Vagina (tissue), 2 donors: Measurements from ENCODE around the gene S100A1. TPM values are rescaled to one million over a fixed set of nuclear protein-coding genes. Genes with fewer than 3 reads are reported as not detected.
"Not testable (repeated sequence)": the region's sequence is repeated elsewhere in the genome, so short reads cannot be mapped to it uniquely, and the experiment has no call there.

Experiments used
- DNase-seq, 2 donors: peaks; one replicate each; pipeline ENCODE4 v3.0.0-alpha.2; 2017; ENCODE audit errors: extremely low spot score in 2 of 2
- H3K27ac ChIP-seq: fragments of 200-600 bp; sonication (generic); one replicate; pipeline ENCODE4 v1.5.1; 2019
- H3K27me3 ChIP-seq: fragments of 200-600 bp; sonication (generic); one replicate; pipeline ENCODE4 v1.5.1; 2019
- H3K36me3 ChIP-seq, 2 donors: fragments of 200-600 bp; sonication (generic); one replicate each; pipeline ENCODE4 v1.5.1; 2017 to 2019
- H3K4me1 ChIP-seq: fragments of 200-600 bp; sonication (generic); one replicate; pipeline ENCODE4 v1.5.1; 2019
- H3K4me3 ChIP-seq, 2 donors: fragments of 200-600 bp; sonication (generic); 1 replicate in 1 of 2; 2 replicates in 1 of 2; pipeline ENCODE4 v1.5.1; 2016 to 2019
- H3K9me3 ChIP-seq: fragments of 200-600 bp; sonication (generic); one replicate; pipeline ENCODE4 v1.5.1; 2019
- POLR2A ChIP-seq, 2 donors: fragments of 450-650 bp; IDR thresholded peaks; one replicate each; pipeline ENCODE4 v1.6.1; 2017; ENCODE audit warnings: antibody characterized with exemption in 2 of 2, mild to moderate bottlenecking in 2 of 2, moderate library complexity in 2 of 2
- POLR2AphosphoS5 ChIP-seq, 2 donors: sonication (generic); formaldehyde crosslinking; IDR thresholded peaks; one replicate each; pipeline ENCODE4 v1.9.0; 2017; ENCODE audit warnings: antibody characterized with exemption in 2 of 2, mild to moderate bottlenecking in 2 of 2, low read depth in 1 of 2; ENCODE audit not compliant: insufficient read depth in 1 of 2
- intact Hi-C: fragments of 100-400 bp; cut with DNase I; formaldehyde crosslinking; loops from one replicate; pipeline ENCODE4 v1.15.1; 2023
- total RNA-seq: library from RNA; depleted of rRNA; stranded (reverse); fragments of >200 nt; gene quantifications from one replicate; pipeline ENCODE4 v1.2.3, GENCODE V29; 2016
- TF ChIP-seq, protein P1 (sequence below), 3 experiments: fragments of 450-650 bp in 2 of 3; fragments of 200-600 bp in 1 of 3; sonication (generic) in 1 of 3; IDR thresholded peaks; one replicate each; pipeline ENCODE4 v1.5.1; 2017 to 2019; ENCODE audit warnings: antibody characterized with exemption in 3 of 3, mild to moderate bottlenecking in 2 of 3, moderate library complexity in 2 of 3

S100A1 gene
- total RNA-seq, 1 donor from 2014 or later: not detected

DNA sequence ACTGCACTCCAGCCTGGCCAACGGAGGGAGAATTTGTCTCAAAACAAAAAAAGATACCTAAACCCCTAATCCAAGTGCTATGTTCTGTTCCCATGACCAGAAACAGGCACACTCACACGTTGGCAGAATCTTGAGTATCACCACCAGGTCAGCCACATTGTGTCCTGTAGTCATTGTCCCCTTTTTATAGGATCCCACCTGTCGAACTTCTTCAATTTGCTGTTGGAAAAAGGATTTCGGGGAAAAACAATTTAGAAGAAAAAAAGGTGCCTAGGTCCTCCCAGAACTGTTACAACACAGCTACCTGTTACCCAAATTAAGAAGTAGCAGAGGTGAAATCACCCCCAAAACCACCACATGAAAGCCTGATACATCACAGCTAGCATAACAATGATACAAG, 39.2 kb downstream of the S100A1 start:
- DNase-seq: no peak
- no peaks in the 10 kb centered on the region for H3K9me3 ChIP-seq
- intact Hi-C loops: no loop called here
- H3K27ac ChIP-seq: no peak overlapping the region
- H3K27me3 ChIP-seq: no peaks in the 10 kb centered on the region
- peaks cover 6 to 70% of the 10 kb centered on the region in 2 donors for H3K36me3 ChIP-seq
- H3K4me1 ChIP-seq: peaks cover 28% of the 10 kb centered on the region
- TF ChIP-seq, protein P1, sequence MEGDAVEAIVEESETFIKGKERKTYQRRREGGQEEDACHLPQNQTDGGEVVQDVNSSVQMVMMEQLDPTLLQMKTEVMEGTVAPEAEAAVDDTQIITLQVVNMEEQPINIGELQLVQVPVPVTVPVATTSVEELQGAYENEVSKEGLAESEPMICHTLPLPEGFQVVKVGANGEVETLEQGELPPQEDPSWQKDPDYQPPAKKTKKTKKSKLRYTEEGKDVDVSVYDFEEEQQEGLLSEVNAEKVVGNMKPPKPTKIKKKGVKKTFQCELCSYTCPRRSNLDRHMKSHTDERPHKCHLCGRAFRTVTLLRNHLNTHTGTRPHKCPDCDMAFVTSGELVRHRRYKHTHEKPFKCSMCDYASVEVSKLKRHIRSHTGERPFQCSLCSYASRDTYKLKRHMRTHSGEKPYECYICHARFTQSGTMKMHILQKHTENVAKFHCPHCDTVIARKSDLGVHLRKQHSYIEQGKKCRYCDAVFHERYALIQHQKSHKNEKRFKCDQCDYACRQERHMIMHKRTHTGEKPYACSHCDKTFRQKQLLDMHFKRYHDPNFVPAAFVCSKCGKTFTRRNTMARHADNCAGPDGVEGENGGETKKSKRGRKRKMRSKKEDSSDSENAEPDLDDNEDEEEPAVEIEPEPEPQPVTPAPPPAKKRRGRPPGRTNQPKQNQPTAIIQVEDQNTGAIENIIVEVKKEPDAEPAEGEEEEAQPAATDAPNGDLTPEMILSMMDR (IDR thresholded peaks at IDR 0.05): no peak
- TF ChIP-seq POLR2AphosphoS5 (IDR thresholded peaks at IDR 0.05; ENCODE audit: insufficient read depth in 1 of 2, low read depth in 1 of 2): no peak
- TF ChIP-seq POLR2A (IDR thresholded peaks at IDR 0.05): no peak
- H3K4me3 ChIP-seq: no peak overlapping the region

DNA sequence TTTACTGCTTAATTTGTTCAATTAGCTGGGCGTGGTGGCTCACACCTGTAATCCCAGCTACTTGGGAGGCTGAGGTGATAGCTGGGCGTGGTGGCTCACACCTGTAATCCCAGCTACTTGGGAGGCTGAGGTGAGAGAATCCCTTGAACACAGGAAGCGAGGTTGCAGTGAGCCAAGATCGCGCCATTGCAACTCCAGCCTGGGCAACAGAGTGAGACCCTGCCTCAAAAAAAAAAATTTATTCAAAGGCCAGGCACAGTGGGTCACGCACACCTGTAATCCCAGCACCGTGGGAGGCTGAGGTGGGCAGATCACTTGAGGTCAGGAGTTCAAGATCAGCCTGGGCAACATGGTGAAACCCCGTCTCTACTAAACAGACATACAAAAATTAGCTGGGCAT, 40.4 kb downstream of the S100A1 start:
- H3K9me3 ChIP-seq, H3K27me3 ChIP-seq, H3K27ac ChIP-seq, intact Hi-C loops, DNase-seq, H3K4me3 ChIP-seq: not testable (repeated sequence)
- Histone ChIP-seq H3K4me1 (peaks cover 28% of the 10 kb centered on the region), H3K36me3 (peaks cover 6 to 58% of the 10 kb centered on the region in 2 donors)

DNA sequence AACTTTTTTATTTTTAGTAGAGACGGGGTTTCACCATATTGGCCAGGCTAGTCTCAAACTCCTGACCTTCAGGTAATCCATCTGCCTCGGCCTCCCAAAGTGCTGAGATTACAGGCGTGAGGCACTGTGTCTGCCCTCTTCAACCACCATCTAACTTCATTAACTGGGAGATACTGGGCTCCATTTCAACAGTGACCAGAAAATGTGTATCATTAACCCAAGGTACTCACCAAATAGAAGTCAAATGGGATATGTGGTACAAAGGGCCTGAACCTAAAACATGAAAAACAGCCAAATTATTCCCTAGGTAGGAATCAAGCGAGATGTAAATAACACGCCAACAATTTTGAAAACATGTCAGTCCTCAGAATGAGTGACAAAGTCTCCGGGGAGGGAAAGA, 41.4 kb downstream of the S100A1 start:
- peak overlapping the region; percentile 84 to 85 for H3K4me3 ChIP-seq
- peak overlapping the region; percentile 86 for H3K27ac ChIP-seq
- H3K9me3 ChIP-seq: no peaks in the 10 kb centered on the region
- intact Hi-C loops: loop anchor here (10.0 kb wide), 1 partner anchor 285 kb away; the partner anchor contains the start of gene CRTC2
- DNase-seq: no peak
- TF ChIP-seq POLR2AphosphoS5 (IDR thresholded peaks at IDR 0.05; ENCODE audit: insufficient read depth in 1 of 2, low read depth in 1 of 2): no peak
- TF ChIP-seq, protein P1 (IDR thresholded peaks at IDR 0.05): no peak
- no peaks in the 10 kb centered on the region for H3K27me3 ChIP-seq
- H3K36me3 ChIP-seq: peaks cover 6 to 48% of the 10 kb centered on the region in 2 donors
- peaks cover 28% of the 10 kb centered on the region for H3K4me1 ChIP-seq

DNA sequence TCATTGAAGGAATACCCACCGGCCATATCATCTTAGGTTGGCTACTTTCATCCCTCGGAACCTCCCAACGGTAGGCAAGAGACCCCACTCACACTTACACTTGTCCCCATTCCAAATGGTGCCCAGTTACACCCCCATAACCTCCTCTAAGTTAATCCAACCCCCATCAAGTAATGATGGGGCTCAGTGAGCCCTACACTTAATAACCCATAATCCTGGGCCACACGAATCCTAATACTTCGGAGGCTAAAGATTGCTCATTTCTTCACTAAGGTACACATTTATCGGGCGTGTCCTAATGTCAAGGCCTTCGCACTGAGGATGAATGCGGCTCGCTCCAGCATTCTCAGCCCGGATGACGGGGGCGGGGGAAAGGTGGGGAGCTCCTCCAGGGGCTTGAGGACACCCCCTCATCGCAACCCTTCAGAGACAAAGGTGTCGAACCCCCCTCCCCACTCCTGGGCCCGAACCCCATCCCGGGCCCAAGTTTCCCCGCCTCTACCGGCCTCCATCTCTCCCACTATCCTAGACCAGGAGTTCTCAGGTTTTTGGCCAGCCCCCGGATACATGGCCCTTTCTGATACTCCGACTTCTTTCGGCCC, 42.1 kb downstream of the S100A1 start:
- intact Hi-C loops: loop anchor here (10.0 kb wide), 1 partner anchor 284 kb away; the partner anchor contains the start of gene CRTC2
- H3K27ac ChIP-seq: peak overlapping the region; percentile 86
- H3K27me3 ChIP-seq: no peaks in the 10 kb centered on the region
- H3K4me3 ChIP-seq: peak overlapping the region; percentile 84 to 85
- peaks cover 6 to 41% of the 10 kb centered on the region in 2 donors for H3K36me3 ChIP-seq
- no peak for DNase-seq
- H3K4me1 ChIP-seq: peaks cover 28% of the 10 kb centered on the region
- TF ChIP-seq POLR2AphosphoS5 (IDR thresholded peaks at IDR 0.05; ENCODE audit: insufficient read depth in 1 of 2, low read depth in 1 of 2): no peak
- no peak for TF ChIP-seq POLR2A (IDR thresholded peaks at IDR 0.05)
- TF ChIP-seq, protein P1 (IDR thresholded peaks at IDR 0.05): no peak
- no peaks in the 10 kb centered on the region for H3K9me3 ChIP-seq

DNA sequence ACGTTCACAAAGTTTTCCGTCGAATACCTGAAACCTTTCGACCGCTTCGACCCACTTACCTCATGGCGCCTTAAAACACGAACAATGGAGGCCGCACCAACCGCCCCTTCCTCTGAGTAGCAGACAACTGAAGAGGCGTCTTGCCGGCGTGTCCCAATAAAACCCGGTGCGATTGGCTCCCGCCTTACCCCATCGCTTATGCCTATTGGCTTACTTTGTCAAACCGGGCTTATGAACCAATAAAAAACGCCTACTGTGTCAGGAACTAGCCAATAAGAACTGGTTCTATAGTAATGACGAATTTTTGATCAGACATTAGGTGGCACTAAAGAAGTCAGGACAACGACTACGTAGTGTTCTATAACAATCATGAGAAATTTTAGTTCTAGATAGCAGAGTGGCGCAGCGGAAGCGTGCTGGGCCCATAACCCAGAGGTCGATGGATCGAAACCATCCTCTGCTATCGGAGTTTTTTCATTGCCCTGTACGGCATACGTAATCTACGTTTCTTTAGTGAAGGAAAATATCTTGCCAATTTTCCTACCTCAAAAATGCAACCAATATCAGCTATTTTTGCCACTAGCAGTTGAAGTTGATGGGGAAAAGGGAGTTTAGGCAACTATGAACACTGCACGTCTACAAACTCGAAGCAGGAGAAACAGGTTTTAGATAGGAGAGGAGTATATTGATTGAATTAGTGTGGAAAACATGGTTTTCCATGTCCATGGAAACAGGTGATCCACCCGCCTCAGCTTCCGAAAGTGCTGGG, 42.8 kb downstream of the S100A1 start, which contains the start of gene ILF2:
Gene ILF2 (minus strand): TSS at position 135 of the 769 bp plus-strand sequence. CDS start 71 bp downstream, at position 64.
- Histone ChIP-seq H3K36me3 (peaks cover 6 to 34% of the 10 kb centered on the region in 2 donors), H3K27me3 (no peaks in the 10 kb centered on the region), H3K4me3 (peak within 1 kb of the TSS; percentile 84 to 85), H3K9me3 (no peaks in the 10 kb centered on the region), H3K4me1 (peaks cover 28% of the 10 kb centered on the region), H3K27ac (peak within 1 kb of the TSS; percentile 86)
- intact Hi-C loops: loop anchor here (10.0 kb wide), 1 partner anchor 284 kb away; the partner anchor contains the start of gene CRTC2
- TF ChIP-seq, protein P1 (IDR thresholded peaks at IDR 0.05): no peak
- TF ChIP-seq POLR2A (IDR thresholded peaks at IDR 0.05) (peak in 1 of 2 donors; percentile 88), POLR2AphosphoS5 (IDR thresholded peaks at IDR 0.05; ENCODE audit: insufficient read depth in 1 of 2, low read depth in 1 of 2) (peak; percentile 86 to 99)
- peak; percentile 98 to 99 for DNase-seq
